SK-N-SH (cell line): ENCODE results near the gene MINDY2.

Source experiments
- MEF2A ChIP-seq: IDR thresholded peaks from 2 replicates; pipeline ENCODE4 v1.4.0; 2012; ENCODE audit warnings: low read depth, borderline replicate concordance
- MXI1 ChIP-seq: IDR thresholded peaks from 2 replicates; pipeline ENCODE4 v1.6.1; 2012; ENCODE audit warnings: mild to moderate bottlenecking, low read depth, low read length, improper control_type of control experiment
- NRF1 ChIP-seq: IDR thresholded peaks from 2 replicates; pipeline ENCODE4 v1.6.1; 2012; ENCODE audit warnings: low read depth, mild to moderate bottlenecking, low read length
- POLR2AphosphoS5 ChIP-seq: IDR thresholded peaks from 2 replicates; pipeline ENCODE4 v1.6.1; 2012; ENCODE audit warnings: low read depth, low read length
- RCOR1 ChIP-seq: fragments of 150-350 bp; IDR thresholded peaks from 2 replicates; pipeline ENCODE4 v1.6.1; 2017; ENCODE audit warnings: antibody characterized with exemption, low read length
- RFX5 ChIP-seq: IDR thresholded peaks from 2 replicates; pipeline ENCODE4 v1.6.1; 2012; ENCODE audit warnings: mild to moderate bottlenecking, improper control_type of control experiment, low read length
- SIN3A ChIP-seq: IDR thresholded peaks from 2 replicates; pipeline ENCODE4 v1.6.1; 2012; ENCODE audit warnings: low read depth, mild to moderate bottlenecking, low read length, moderate library complexity, borderline replicate concordance
- SMC3 ChIP-seq: IDR thresholded peaks from 2 replicates; pipeline ENCODE4 v1.6.1; 2012; ENCODE audit warnings: low read depth, low read length, improper control_type of control experiment
- TAF1 ChIP-seq: IDR thresholded peaks from 2 replicates; pipeline ENCODE4 v1.6.1; 2012; ENCODE audit warnings: low read depth, mild to moderate bottlenecking, low read length, moderate library complexity, borderline replicate concordance
- YY1 ChIP-seq: IDR thresholded peaks from 2 replicates; pipeline ENCODE4 v1.4.0; 2012; ENCODE audit warnings: low read depth, mild to moderate bottlenecking
- TF ChIP-seq, protein P1 (sequence below): fragments of 200-600 bp; sonication (generic); IDR thresholded peaks from 2 replicates; pipeline ENCODE4 v1.6.1; 2017; ENCODE audit warnings: antibody characterized with exemption, mild to moderate bottlenecking, moderate library complexity

DNA sequence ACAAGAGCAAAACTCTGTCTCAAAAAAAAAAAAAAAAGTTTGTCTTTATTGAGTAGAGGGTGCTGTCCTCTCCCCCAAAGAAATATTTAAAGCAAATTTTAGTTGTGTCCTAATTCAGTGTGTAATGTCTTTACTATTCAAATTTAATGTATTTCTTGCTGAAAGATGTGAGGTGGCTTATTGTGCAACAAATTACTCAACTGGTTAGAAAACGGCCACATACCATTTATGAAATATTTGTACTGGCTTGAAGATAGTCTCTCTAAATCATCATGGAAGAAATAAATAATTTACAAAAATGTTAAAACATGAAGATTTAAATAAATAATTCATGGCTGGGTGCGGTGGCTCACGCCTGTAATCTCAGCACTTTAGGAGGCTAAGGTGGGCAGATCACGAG is 99.3 kb downstream of the MINDY2 start:
- TF ChIP-seq TAF1 (no peak), SIN3A (no peak), RCOR1 (no peak), SMC3 (no peak), MXI1 (no peak), NRF1 (no peak), POLR2AphosphoS5 (no peak), MEF2A (no peak), RFX5 (no peak), YY1 (no peak)
- TF ChIP-seq, protein P1, sequence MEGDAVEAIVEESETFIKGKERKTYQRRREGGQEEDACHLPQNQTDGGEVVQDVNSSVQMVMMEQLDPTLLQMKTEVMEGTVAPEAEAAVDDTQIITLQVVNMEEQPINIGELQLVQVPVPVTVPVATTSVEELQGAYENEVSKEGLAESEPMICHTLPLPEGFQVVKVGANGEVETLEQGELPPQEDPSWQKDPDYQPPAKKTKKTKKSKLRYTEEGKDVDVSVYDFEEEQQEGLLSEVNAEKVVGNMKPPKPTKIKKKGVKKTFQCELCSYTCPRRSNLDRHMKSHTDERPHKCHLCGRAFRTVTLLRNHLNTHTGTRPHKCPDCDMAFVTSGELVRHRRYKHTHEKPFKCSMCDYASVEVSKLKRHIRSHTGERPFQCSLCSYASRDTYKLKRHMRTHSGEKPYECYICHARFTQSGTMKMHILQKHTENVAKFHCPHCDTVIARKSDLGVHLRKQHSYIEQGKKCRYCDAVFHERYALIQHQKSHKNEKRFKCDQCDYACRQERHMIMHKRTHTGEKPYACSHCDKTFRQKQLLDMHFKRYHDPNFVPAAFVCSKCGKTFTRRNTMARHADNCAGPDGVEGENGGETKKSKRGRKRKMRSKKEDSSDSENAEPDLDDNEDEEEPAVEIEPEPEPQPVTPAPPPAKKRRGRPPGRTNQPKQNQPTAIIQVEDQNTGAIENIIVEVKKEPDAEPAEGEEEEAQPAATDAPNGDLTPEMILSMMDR = no peak
